HepG2 (cell line): ENCODE measurements around the gene CYP2W1. TPM values are rescaled to one million over a fixed set of nuclear protein-coding genes. Genes with fewer than 3 reads are reported as not detected.

Source experiments
- GLMP ChIP-seq: sonication (generic); formaldehyde crosslinking; IDR thresholded peaks from 2 replicates; pipeline ENCODE4 v1.9.0; 2021; ENCODE audit warnings: missing genetic modification reagents, mild to moderate bottlenecking, borderline replicate concordance
- GRHL1 ChIP-seq: sonication (generic); formaldehyde crosslinking; conservative IDR thresholded peaks from 2 replicates; pipeline ENCODE4 v1.8.0; 2022; ENCODE audit warnings: missing genetic modification reagents
- HINFP ChIP-seq: sonication (generic); formaldehyde crosslinking; IDR thresholded peaks from 2 replicates; pipeline ENCODE4 v1.4.0; 2020; ENCODE audit warnings: low read depth, mild to moderate bottlenecking, missing genetic modification reagents
- MYPOP ChIP-seq: sonication (generic); formaldehyde crosslinking; IDR thresholded peaks from 2 replicates; pipeline ENCODE4 v1.8.1; 2023; ENCODE audit warnings: mild to moderate bottlenecking, moderate library complexity, missing genetic modification reagents
- NR0B2 ChIP-seq: sonication (generic); formaldehyde crosslinking; IDR thresholded peaks from 2 replicates; pipeline ENCODE4 v1.4.0; 2020; ENCODE audit warnings: mild to moderate bottlenecking, missing genetic modification reagents
- NR1H2 ChIP-seq: sonication (generic); formaldehyde crosslinking; IDR thresholded peaks from 2 replicates; pipeline ENCODE4 v1.8.1; 2022; ENCODE audit warnings: low read depth, missing genetic modification reagents, borderline replicate concordance
- PREB ChIP-seq: sonication (generic); formaldehyde crosslinking; IDR thresholded peaks from 2 replicates; pipeline ENCODE4 v1.4.0; 2020; ENCODE audit warnings: missing genetic modification reagents
- SMAD9 ChIP-seq: sonication (generic); formaldehyde crosslinking; IDR thresholded peaks from 2 replicates; pipeline ENCODE4 v1.5.1; 2020; ENCODE audit warnings: mild to moderate bottlenecking, missing genetic modification reagents
- SOX5 ChIP-seq: IDR thresholded peaks from 2 replicates; pipeline ENCODE4 v1.6.1; 2016; ENCODE audit warnings: borderline replicate concordance
- ZBTB2 ChIP-seq: sonication (generic); formaldehyde crosslinking; IDR thresholded peaks from 2 replicates; pipeline ENCODE4 v1.8.0; 2022; ENCODE audit warnings: low read depth, missing genetic modification reagents
- ZNF468 ChIP-seq: sonication (generic); formaldehyde crosslinking; IDR thresholded peaks from 2 replicates; pipeline ENCODE4 v1.8.0; 2022; ENCODE audit warnings: mild to moderate bottlenecking, moderate library complexity, missing genetic modification reagents
- ZNF761 ChIP-seq: sonication (generic); formaldehyde crosslinking; conservative IDR thresholded peaks from 2 replicates; pipeline ENCODE4 v1.4.0; 2020; ENCODE audit warnings: mild to moderate bottlenecking, missing genetic modification reagents
- polyA plus RNA-seq, 8 experiments: library from polyadenylated mRNA; depleted of rRNA in 3 of 8; stranded (reverse) in 7 of 8; unstranded in 1 of 8; fragments of >200 nt; fragmentation: Illumina TruSeq in 4 of 8; extraction: Trizol in 4 of 8; gene quantifications; 2 replicates each; pipeline versions ENCODE4 v1.2.1 to v1.2.3, GENCODE V29; 2011 to 2016; ENCODE audit warnings: low read depth in 4 of 8, missing spikeins in 1 of 8, mixed read lengths in 1 of 8; ENCODE audit not compliant: insufficient read depth in 1 of 8
- total RNA-seq, 5 experiments: library from RNA; depleted of rRNA; stranded (reverse); fragments of >200 nt; fragmentation: Illumina TruSeq; extraction: Trizol; gene quantifications; 2 replicates each; pipeline ENCODE4 v1.2.3, GENCODE V29; 2016; ENCODE audit warnings: low read depth in 1 of 5

The CYP2W1 gene
- total and polyA plus RNA-seq, 2 of the 13 experiments (the other 11 are each of a cell fraction or from before 2014, with no cell fraction given): 19.5 to 31.7 TPM

- TF ChIP-seq ZNF761 (CRISPR knock-in tag) (peak; percentile 78; the same call in 1 of the 2 replicates), NR0B2 (CRISPR knock-in tag) (no peak), NR1H2 (CRISPR knock-in tag) (peak; percentile 92; the same call in 1 of the 2 replicates), ZNF468 (CRISPR knock-in tag) (no peak), GRHL1 (CRISPR knock-in tag) (no peak), GLMP (CRISPR knock-in tag) (no peak), ZBTB2 (CRISPR knock-in tag) (0 out of 2 replicates have a peak, but pooled peaks have one; percentile 18), SOX5 (peak; percentile 56), PREB (CRISPR knock-in tag) (no peak), MYPOP (CRISPR knock-in tag) (peak; percentile 78), HINFP (CRISPR knock-in tag) (peak; percentile 87), SMAD9 (no peak)
These were observed 10.0 kb downstream of the CYP2W1 start (continued) for GRCh38 chr7:992709-993607.
